ENCODE results near the gene HDAC9. TPM values are rescaled to one million over a fixed set of nuclear protein-coding genes. Genes with fewer than 3 reads are reported as not detected.

The HDAC9 gene
- total RNA-seq, 4 donors from 2014 or later, result 1.2 to 8.0 (median 1.6) TPM

DNA sequence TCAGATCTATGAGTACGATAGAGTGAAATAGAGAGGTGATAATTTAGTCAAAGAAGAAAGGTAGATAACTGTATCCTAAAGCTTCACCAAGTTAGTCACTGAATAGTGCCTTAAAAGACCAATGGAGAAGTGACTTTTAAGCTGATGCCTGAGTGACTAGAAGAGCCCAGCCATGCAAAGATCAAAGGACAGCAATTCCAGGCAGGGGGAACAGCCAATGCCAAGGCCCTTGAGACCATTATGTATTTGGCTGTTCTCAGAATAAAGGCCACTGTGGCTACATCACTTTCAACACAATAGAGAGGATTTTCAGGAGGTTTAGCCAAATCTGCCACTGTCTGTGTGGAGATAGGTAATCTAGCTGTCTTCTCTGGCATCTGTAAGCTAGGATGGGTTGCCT, 17.8 kb downstream of the HDAC9 start:
- H3K4me1 ChIP-seq, result peaks cover 4 to 13% (median 9%) of the 10 kb centered on the region in 3 donors
- H3K4me3 ChIP-seq, result no peak overlapping the region
- TF ChIP-seq POLR2A (IDR thresholded peaks at IDR 0.05), result no peak
- TF ChIP-seq, protein P1, sequence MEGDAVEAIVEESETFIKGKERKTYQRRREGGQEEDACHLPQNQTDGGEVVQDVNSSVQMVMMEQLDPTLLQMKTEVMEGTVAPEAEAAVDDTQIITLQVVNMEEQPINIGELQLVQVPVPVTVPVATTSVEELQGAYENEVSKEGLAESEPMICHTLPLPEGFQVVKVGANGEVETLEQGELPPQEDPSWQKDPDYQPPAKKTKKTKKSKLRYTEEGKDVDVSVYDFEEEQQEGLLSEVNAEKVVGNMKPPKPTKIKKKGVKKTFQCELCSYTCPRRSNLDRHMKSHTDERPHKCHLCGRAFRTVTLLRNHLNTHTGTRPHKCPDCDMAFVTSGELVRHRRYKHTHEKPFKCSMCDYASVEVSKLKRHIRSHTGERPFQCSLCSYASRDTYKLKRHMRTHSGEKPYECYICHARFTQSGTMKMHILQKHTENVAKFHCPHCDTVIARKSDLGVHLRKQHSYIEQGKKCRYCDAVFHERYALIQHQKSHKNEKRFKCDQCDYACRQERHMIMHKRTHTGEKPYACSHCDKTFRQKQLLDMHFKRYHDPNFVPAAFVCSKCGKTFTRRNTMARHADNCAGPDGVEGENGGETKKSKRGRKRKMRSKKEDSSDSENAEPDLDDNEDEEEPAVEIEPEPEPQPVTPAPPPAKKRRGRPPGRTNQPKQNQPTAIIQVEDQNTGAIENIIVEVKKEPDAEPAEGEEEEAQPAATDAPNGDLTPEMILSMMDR (IDR thresholded peaks at IDR 0.05), result no peak
- H3K36me3 ChIP-seq, result no peaks in the 10 kb centered on the region
- no peaks in the 10 kb centered on the region for H3K9me3 ChIP-seq
- WGBS, 2 donors, result 65 to 83% methylated on average over 1 of the region's 1 CpG
- H3K27ac ChIP-seq, result no peak overlapping the region
- no peak for DNase-seq
- intact Hi-C loops (cut with DNase I), result no loop called here
- no peaks in the 10 kb centered on the region for H3K27me3 ChIP-seq

- Histone ChIP-seq H3K27ac (no peak overlapping the region), H3K4me3 (no peak overlapping the region), H3K9me3 (no peaks in the 10 kb centered on the region), H3K36me3 (no peaks in the 10 kb centered on the region), H3K4me1 (no peaks in the 10 kb centered on the region), H3K27me3 (no peaks in the 10 kb centered on the region)
- WGBS, 2 donors, result 49 to 61% methylated on average over 2 of the region's 2 CpGs
- intact Hi-C loops (cut with DNase I), result no loop called here
- TF ChIP-seq POLR2A (IDR thresholded peaks at IDR 0.05), result no peak
- TF ChIP-seq, protein P1 (IDR thresholded peaks at IDR 0.05), result no peak
- no peak for DNase-seq
Observed at GRCh38 chr7:18515067-18515466, 19.5 kb downstream of the HDAC9 start.

DNA sequence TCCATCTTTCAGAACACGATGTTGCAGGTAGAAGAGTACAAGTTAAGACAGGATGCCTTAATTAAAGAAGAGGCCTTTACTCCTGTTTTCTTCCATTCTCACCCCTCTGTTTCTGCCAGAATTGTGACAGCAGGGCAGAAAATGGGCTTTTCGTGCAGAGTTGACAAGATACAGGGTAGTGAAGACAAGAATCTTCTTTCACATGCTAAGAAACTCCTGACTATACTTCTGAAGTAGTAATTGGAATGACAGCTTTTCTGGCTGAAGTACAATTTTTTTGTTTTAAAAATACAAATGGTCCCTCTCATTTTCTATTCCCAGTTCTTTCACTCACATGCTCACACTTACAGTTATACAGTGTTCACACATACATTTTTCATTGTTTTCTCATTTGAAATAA, 22.1 kb downstream of the HDAC9 start:
- intact Hi-C loops (cut with DNase I), result no loop called here
- Histone ChIP-seq H3K4me3 (no peak overlapping the region), H3K36me3 (no peaks in the 10 kb centered on the region), H3K4me1 (no peaks in the 10 kb centered on the region), H3K9me3 (no peaks in the 10 kb centered on the region), H3K27ac (no peak overlapping the region), H3K27me3 (no peaks in the 10 kb centered on the region)
- TF ChIP-seq, protein P1 (IDR thresholded peaks at IDR 0.05), result no peak
- WGBS, 2 donors, result 69 to 80% methylated on average over 2 of the region's 2 CpGs
- no peak for DNase-seq

DNA sequence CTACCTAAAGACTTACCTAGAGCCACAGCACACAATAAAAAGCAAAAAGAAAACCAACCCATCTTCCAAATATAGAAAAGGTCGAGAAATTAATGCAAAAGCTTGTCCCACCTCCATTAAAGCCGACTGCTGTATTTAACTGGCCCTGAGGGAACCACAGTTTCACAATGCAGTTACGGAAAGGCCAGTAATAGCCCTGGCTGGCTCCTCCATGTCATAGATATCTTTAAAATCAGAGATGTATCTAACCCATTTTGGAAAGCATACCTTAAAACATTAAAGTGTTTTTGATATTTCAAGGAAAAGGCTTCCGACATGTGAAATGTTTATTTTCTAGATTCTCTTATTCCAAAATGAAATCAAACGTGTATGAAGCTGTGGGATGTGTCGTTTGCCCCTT, 23.0 kb downstream of the HDAC9 start:
- TF ChIP-seq, protein P1 (IDR thresholded peaks at IDR 0.05), result no peak
- no peak for TF ChIP-seq POLR2A (IDR thresholded peaks at IDR 0.05)
- intact Hi-C loops (cut with DNase I), result no loop called here
- Histone ChIP-seq H3K27ac (no peak overlapping the region), H3K4me1 (no peaks in the 10 kb centered on the region), H3K4me3 (no peak overlapping the region), H3K36me3 (no peaks in the 10 kb centered on the region), H3K9me3 (no peaks in the 10 kb centered on the region), H3K27me3 (no peaks in the 10 kb centered on the region)
- WGBS, 2 donors, result 81 to 82% methylated on average over 6 of the region's 6 CpGs
- DNase-seq, result no peak

- Histone ChIP-seq H3K27me3 (no peaks in the 10 kb centered on the region), H3K4me1 (no peaks in the 10 kb centered on the region), H3K9me3 (no peaks in the 10 kb centered on the region), H3K27ac (peak overlapping the region in 1 of 4 donors; percentile 42), H3K4me3 (no peak overlapping the region), H3K36me3 (no peaks in the 10 kb centered on the region)
- intact Hi-C loops (cut with DNase I), result no loop called here
- TF ChIP-seq, protein P1 (IDR thresholded peaks at IDR 0.05), result no peak
- TF ChIP-seq POLR2A (IDR thresholded peaks at IDR 0.05), result no peak
- WGBS, 2 donors, result 44% methylated on average over 5 of the region's 5 CpGs
- DNase-seq, result no peak
Observed at GRCh38 chr7:18520450-18521235, 25.1 kb downstream of the HDAC9 start.
